ENCODE results near the gene SLC35F1. TPM values are rescaled to one million over a fixed set of nuclear protein-coding genes. Genes with fewer than 3 reads are reported as not detected.
"Not testable (repeated sequence)": the region's sequence is repeated elsewhere in the genome, so short reads cannot be mapped to it uniquely, and the experiment has no call there.

Gene SLC35F1
- total RNA-seq, 2 experiments from 2014 or later: not detected

GRCh38 chr6:117933471-117933870 lies 26.4 kb downstream of the SLC35F1 start:
- Mint-ChIP-seq H3K4me3 (no peak overlapping the region), H3K9me3 (peaks cover 10% of the 10 kb centered on the region), H3K4me1 (no peaks in the 10 kb centered on the region), H3K27ac (no peak overlapping the region), H3K27me3 (no peaks in the 10 kb centered on the region), H3K36me3 (no peaks in the 10 kb centered on the region)
- ATAC-seq (ENCODE audit: low read depth) (no peak), DNase-seq (no peak)
- POLR2A ChIA-PET: no interaction called here

- ATAC-seq (ENCODE audit: low read depth): no peak
- DNase-seq: no peak
- no peaks in the 10 kb centered on the region for H3K36me3 Mint-ChIP-seq
- no peaks in the 10 kb centered on the region for H3K4me1 Mint-ChIP-seq
- peaks cover 1% of the 10 kb centered on the region for H3K9me3 Mint-ChIP-seq
- H3K4me3 Mint-ChIP-seq: no peak overlapping the region
- POLR2A ChIA-PET: no interaction called here
- H3K27me3 Mint-ChIP-seq: no peaks in the 10 kb centered on the region
- H3K27ac Mint-ChIP-seq: no peak overlapping the region
These were observed 31.4 kb downstream of the SLC35F1 start for GRCh38 chr6:117938311-117938995.

GRCh38 chr6:117947234-117947633 lies 40.2 kb downstream of the SLC35F1 start:
- DNase-seq (no peak), ATAC-seq (ENCODE audit: low read depth) (no peak)
- H3K27ac Mint-ChIP-seq: no peak overlapping the region
- H3K36me3 Mint-ChIP-seq: no peaks in the 10 kb centered on the region
- H3K4me3 Mint-ChIP-seq: no peak overlapping the region
- no peaks in the 10 kb centered on the region for H3K4me1 Mint-ChIP-seq
- peaks cover 3% of the 10 kb centered on the region for H3K27me3 Mint-ChIP-seq
- POLR2A ChIA-PET: no interaction called here
- H3K9me3 Mint-ChIP-seq: no peaks in the 10 kb centered on the region

GRCh38 chr6:117951783-117952182 lies 44.7 kb downstream of the SLC35F1 start:
- Mint-ChIP-seq H3K36me3 (no peaks in the 10 kb centered on the region), H3K27ac (no peak overlapping the region), H3K4me3 (no peak overlapping the region), H3K27me3 (peaks cover 3% of the 10 kb centered on the region), H3K4me1 (no peaks in the 10 kb centered on the region), H3K9me3 (no peaks in the 10 kb centered on the region)
- DNase-seq (no peak), ATAC-seq (ENCODE audit: low read depth) (no peak)
- POLR2A ChIA-PET: no interaction called here

GRCh38 chr6:117955684-117956256 lies 48.7 kb downstream of the SLC35F1 start:
- ATAC-seq (ENCODE audit: low read depth) (no peak), DNase-seq (no peak)
- no peak overlapping the region for H3K27ac Mint-ChIP-seq
- POLR2A ChIA-PET: no interaction called here
- no peak overlapping the region for H3K4me3 Mint-ChIP-seq
- no peaks in the 10 kb centered on the region for H3K4me1 Mint-ChIP-seq
- no peaks in the 10 kb centered on the region for H3K36me3 Mint-ChIP-seq
- H3K27me3 Mint-ChIP-seq: peaks cover 3% of the 10 kb centered on the region
- no peaks in the 10 kb centered on the region for H3K9me3 Mint-ChIP-seq

- H3K27ac Mint-ChIP-seq: no peak overlapping the region
- no peak overlapping the region for H3K4me3 Mint-ChIP-seq
- ATAC-seq (ENCODE audit: low read depth) (no peak), DNase-seq (no peak)
- POLR2A ChIA-PET: no interaction called here
- H3K27me3 Mint-ChIP-seq: peaks cover 3% of the 10 kb centered on the region
- H3K4me1 Mint-ChIP-seq: no peaks in the 10 kb centered on the region
- no peaks in the 10 kb centered on the region for H3K9me3 Mint-ChIP-seq
- no peaks in the 10 kb centered on the region for H3K36me3 Mint-ChIP-seq
These were observed 49.3 kb downstream of the SLC35F1 start for GRCh38 chr6:117956386-117956785.

GRCh38 chr6:117958536-117958935 lies 51.5 kb downstream of the SLC35F1 start:
- POLR2A ChIA-PET: no interaction called here
- ATAC-seq (ENCODE audit: low read depth) (no peak), DNase-seq (no peak)
- Mint-ChIP-seq H3K27me3 (no peaks in the 10 kb centered on the region), H3K4me3 (no peak overlapping the region), H3K4me1 (no peaks in the 10 kb centered on the region), H3K9me3 (no peaks in the 10 kb centered on the region), H3K36me3 (no peaks in the 10 kb centered on the region), H3K27ac (no peak overlapping the region)

- no peaks in the 10 kb centered on the region for H3K36me3 Mint-ChIP-seq
- H3K9me3 Mint-ChIP-seq: peaks cover 4% of the 10 kb centered on the region
These were observed 53.8 kb downstream of the SLC35F1 start for GRCh38 chr6:117960877-117961276.

GRCh38 chr6:117961301-117961700 lies 54.2 kb downstream of the SLC35F1 start:
- H3K36me3 Mint-ChIP-seq: no peaks in the 10 kb centered on the region
- H3K4me1 Mint-ChIP-seq: no peaks in the 10 kb centered on the region
- DNase-seq: no peak
- peaks cover 5% of the 10 kb centered on the region for H3K9me3 Mint-ChIP-seq
- H3K4me3 Mint-ChIP-seq: no peak overlapping the region
- H3K27me3 Mint-ChIP-seq: peaks cover 2% of the 10 kb centered on the region
- POLR2A ChIA-PET: no interaction called here
- ATAC-seq (ENCODE audit: low read depth): no peak
- no peak overlapping the region for H3K27ac Mint-ChIP-seq

More at GRCh38 chr6:117960877-117961276, 53.8 kb downstream of the SLC35F1 start:
- H3K4me1 Mint-ChIP-seq: no peaks in the 10 kb centered on the region
- no peak overlapping the region for H3K4me3 Mint-ChIP-seq
- no peak for DNase-seq
- H3K27ac Mint-ChIP-seq: no peak overlapping the region
- POLR2A ChIA-PET: no interaction called here
- ATAC-seq (ENCODE audit: low read depth): no peak
- H3K27me3 Mint-ChIP-seq: peaks cover 2% of the 10 kb centered on the region

- H3K27ac Mint-ChIP-seq, POLR2A ChIA-PET: not testable (repeated sequence)
These were observed 58.7 kb downstream of the SLC35F1 start for GRCh38 chr6:117965763-117966162.

GRCh38 chr6:117971637-117972036 lies 64.6 kb downstream of the SLC35F1 start:
- Mint-ChIP-seq H3K4me3 (no peak overlapping the region), H3K4me1 (no peaks in the 10 kb centered on the region), H3K27me3 (no peaks in the 10 kb centered on the region), H3K36me3 (no peaks in the 10 kb centered on the region), H3K27ac (no peak overlapping the region), H3K9me3 (no peaks in the 10 kb centered on the region)
- ATAC-seq (ENCODE audit: low read depth) (no peak), DNase-seq (no peak)
- POLR2A ChIA-PET: no interaction called here

More at GRCh38 chr6:117965763-117966162, 58.7 kb downstream of the SLC35F1 start:
- not testable (repeated sequence) for H3K4me3 Mint-ChIP-seq; H3K4me1 Mint-ChIP-seq; H3K36me3 Mint-ChIP-seq; H3K9me3 Mint-ChIP-seq; H3K27me3 Mint-ChIP-seq; ATAC-seq (ENCODE audit: low read depth); DNase-seq

- no peaks in the 10 kb centered on the region for H3K4me1 Mint-ChIP-seq
- H3K36me3 Mint-ChIP-seq: no peaks in the 10 kb centered on the region
- no peak overlapping the region for H3K27ac Mint-ChIP-seq
These were observed 68.0 kb downstream of the SLC35F1 start for GRCh38 chr6:117974914-117975627.

GRCh38 chr6:117976030-117976651 lies 69.1 kb downstream of the SLC35F1 start:
- POLR2A ChIA-PET: no interaction called here
- DNase-seq: no peak
- H3K4me3 Mint-ChIP-seq: no peak overlapping the region
- H3K4me1 Mint-ChIP-seq: no peaks in the 10 kb centered on the region
- H3K9me3 Mint-ChIP-seq: no peaks in the 10 kb centered on the region
- H3K27me3 Mint-ChIP-seq: peaks cover 12% of the 10 kb centered on the region
- no peak for ATAC-seq (ENCODE audit: low read depth)
- H3K36me3 Mint-ChIP-seq: no peaks in the 10 kb centered on the region
- no peak overlapping the region for H3K27ac Mint-ChIP-seq

More at GRCh38 chr6:117974914-117975627, 68.0 kb downstream of the SLC35F1 start:
- Mint-ChIP-seq H3K27me3 (peaks cover 7% of the 10 kb centered on the region), H3K4me3 (no peak overlapping the region), H3K9me3 (no peaks in the 10 kb centered on the region)
- DNase-seq (no peak), ATAC-seq (ENCODE audit: low read depth) (no peak)
- POLR2A ChIA-PET: no interaction called here

- Mint-ChIP-seq H3K4me1 (no peaks in the 10 kb centered on the region), H3K4me3 (no peak overlapping the region), H3K9me3 (no peaks in the 10 kb centered on the region), H3K27ac (no peak overlapping the region), H3K27me3 (peaks cover 8% of the 10 kb centered on the region), H3K36me3 (no peaks in the 10 kb centered on the region)
- no peak for ATAC-seq (ENCODE audit: low read depth)
- POLR2A ChIA-PET: no interaction called here
- DNase-seq: no peak
These were observed 78.9 kb downstream of the SLC35F1 start for GRCh38 chr6:117985916-117986315.

All from activated naive CD8-positive, alpha-beta T cell treated with anti-CD3 and anti-CD28 coated beads, Interleukin-2, amount 10 ng/mL, durations not matched to agents 7 days and 5 days (primary cell).